AG20443 (cell line): Measurements from ENCODE around the gene MCM10.
"Not testable (repeated sequence)": the region's sequence is repeated elsewhere in the genome, so short reads cannot be mapped to it uniquely, and the experiment has no call there.

Experiments used
- DNase-seq: peaks from one replicate; pipeline ENCODE4 v3.0.0; 2012; ENCODE audit warnings: low spot score, mixed read lengths

Gene MCM10

DNA sequence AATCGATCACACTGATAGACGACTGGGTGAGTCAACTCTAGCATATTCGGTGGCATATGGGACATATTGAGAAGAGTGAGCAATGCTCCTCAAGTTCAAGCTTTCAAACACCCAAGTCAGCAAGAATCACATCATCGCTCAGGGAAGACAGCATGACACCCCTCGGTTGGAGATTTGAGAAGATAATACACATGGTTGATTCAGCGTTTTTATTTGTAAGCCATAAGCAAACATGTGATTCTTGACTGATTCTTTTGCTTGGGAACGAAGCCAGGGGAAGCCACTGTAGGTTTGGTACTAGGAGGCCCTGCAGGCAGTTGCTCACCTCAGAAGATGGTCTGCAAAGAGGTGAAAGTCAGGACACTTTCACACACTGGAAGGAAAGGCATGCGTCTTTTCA is 60.2 kb downstream of the MCM10 start:
- no peak for DNase-seq

DNA sequence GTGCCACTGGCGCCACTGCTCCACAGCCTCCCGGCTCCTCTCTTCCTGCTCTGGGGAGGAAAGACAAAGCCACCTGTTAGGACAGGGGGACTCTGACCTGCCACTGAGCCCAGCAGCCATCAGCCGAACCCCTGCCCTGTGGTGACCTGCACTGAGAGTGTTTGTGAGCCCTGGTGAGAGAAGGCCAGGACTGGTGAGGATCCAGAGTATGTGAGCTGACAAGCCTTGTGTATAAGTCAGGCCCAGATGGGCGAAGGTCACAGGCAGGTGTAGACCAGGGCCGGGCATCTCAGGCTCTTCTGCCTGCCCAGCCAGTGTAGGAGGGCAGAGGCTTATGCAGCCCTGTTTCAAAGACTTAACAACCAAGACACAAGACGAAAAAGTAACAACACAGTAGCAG is 60.8 kb downstream of the MCM10 start:
- no peak for DNase-seq

DNA sequence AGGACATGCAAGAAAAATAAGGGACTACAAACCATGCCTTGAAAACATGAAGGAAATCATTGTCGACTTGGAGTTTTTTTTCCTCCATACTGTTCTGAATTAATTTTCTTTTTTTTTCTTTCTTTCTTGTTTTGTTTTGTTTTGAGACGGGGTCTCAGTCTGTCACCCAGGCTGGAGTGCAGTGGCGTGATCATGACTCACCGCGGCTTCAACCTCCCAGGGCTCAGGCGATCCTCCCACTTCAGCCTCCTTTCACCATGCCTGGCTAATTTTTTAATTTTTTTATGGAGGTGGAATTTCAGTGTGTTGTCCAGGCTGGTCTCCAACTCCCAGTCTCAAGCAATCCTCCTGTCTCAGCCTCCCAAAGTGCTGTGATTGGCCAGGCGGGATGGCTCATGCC is 61.2 kb downstream of the MCM10 start:
- no peak for DNase-seq

DNA sequence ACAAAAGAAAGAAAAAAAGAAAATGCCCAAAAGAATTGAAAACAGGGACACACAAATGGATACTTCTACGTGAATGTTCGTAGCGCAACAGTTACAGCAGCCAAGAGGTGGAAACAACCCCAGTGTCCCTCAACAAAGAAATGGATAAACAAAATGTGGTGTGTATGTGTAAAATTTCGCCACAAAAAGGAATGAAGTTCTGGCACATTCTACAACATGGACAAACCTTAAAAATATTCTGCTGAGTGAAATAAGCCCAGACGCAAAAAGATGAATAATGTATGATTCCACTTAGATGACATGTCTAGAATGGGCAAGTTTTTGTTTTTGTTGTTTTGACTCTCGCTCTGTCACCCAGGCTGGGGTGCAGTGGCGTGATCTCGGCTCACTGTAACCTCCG is 61.9 kb downstream of the MCM10 start:
- DNase-seq: no peak

DNA sequence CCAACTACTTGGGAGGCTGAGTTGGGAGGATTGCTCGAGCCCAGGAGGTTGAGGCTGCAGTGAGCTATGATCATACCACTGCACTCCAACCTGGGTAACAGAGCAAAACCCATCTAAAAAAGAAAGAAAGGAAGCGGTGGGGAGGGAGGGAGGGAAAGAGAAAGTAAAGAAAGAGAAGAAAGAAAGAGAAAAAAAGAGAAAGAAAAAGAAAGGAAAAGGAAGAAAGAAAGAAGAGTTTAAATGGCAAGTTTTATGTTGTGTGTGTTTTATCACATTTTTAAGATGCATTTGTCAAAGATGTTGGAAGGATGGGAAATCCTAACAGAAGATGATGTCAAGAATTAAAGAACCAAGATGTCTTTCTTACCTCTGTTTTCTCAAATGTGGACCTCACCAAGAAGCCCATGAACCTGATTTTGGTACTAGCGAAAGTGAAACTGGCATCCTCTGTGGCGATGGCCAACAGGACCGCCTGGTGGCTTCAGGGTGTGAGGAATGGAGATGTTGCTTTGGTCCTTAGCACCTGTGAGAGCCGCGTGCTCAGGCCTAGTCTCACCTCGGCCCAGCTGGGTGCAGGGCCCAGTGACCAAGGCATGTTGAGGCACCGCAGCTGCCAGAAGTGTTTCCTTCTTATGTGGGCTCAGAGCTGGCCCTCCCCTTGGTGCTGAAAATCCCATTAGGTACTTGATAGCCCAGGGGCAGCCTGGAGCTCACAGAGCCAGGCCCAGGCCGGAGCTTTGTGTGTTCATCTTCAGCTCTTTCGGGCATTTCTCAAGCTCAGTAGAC is 63.0 kb downstream of the MCM10 start:
- no peak for DNase-seq

DNA sequence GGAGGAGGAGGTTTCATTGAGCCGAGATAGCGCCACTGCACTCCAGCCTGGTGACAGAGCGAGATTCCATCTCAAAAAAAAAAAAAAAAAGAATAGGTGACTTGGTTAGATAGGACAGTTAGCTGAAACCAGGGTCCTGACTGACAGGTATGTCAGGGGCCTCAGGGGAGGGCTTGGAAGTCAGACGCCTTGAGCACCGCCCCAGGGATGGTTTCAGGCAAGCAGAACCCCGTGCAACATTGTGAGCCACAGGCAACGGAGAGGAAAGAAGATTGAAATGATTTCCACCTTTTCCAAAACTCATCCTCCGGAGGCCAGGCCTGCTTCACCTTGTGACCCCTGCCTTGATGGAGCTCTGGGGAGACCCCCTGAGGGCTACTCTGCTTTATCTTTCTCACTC is 64.2 kb downstream of the MCM10 start:
- DNase-seq: no peak

DNA sequence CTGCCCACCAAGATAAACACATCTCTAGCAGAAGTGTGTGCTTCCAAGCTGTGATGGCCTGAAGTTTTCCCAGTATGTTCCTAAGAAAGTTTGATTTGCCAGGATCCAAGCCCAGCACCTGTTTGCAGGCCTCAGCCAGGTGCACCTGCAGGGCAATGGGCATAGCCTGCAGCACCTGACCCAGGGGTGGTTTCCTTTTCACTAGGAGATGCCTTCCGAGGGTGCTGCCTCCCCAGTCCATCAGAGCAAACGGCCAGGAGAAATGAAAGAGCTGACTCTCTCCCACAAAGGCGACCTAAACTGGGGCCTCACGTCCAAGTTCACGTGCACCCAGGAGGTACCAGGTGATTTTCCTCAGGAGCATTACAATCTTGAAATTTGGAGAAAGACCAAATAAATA is 65.7 kb downstream of the MCM10 start:
- DNase-seq: no peak

DNA sequence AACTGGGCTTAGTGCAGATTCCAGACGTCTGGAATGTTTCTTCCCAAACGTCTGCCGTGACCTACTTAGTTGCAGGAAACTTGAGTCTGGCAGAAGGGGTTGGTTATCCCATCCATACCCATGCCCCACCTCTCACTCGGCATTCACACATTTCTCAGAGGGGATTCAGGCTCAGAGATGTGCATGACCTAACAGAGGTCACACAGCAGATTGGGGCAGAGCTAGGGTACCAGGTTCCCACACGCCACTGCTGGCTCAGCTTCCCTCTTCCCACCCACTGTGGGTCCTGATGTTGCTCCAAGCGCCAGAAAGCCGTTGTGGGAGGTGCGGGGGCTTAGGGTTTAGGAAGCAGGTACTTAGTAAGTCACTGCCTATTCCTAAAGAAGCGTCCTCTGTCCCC is 69.8 kb downstream of the MCM10 start:
- DNase-seq: no peak

DNA sequence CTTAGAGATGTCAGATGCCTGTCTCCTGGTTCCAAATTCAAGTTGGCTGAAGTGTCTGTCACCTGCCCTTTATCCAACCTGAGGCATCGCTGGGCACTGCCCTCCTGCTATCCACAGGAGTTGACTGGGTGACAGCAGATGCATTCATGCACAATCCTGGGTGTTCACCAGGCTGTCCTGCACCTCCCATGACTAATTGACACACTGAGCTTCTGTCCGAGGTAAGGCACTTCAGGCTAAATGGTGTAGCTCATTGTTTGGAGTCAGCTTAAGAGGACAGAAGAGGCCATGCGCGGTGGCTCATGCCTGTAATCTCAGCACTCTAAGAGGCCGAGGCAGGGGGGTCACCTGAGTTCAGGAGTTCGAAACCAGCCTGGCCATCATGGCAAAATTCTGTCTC is 70.5 kb downstream of the MCM10 start:
- no peak for DNase-seq

DNA sequence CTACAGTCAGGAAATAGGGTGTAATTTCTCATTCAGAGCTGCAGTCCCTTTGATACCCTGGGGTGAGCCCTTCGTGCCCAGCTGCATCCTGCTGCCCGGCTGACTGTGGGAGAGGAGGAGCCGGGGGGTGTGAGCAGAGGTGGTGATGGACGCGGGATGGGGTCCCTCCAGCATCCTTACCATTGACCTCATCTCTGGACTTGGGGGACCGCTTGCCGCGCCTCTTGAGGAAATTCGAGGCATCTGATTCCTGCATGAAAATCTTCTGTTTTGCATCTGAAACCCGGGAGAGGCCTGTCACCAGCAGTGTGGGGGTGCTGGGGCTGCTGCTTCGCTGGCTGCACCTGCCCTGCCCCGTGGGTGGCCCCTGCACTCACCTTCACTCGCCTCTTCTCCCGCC is 72.0 kb downstream of the MCM10 start:
- DNase-seq: no peak

DNA sequence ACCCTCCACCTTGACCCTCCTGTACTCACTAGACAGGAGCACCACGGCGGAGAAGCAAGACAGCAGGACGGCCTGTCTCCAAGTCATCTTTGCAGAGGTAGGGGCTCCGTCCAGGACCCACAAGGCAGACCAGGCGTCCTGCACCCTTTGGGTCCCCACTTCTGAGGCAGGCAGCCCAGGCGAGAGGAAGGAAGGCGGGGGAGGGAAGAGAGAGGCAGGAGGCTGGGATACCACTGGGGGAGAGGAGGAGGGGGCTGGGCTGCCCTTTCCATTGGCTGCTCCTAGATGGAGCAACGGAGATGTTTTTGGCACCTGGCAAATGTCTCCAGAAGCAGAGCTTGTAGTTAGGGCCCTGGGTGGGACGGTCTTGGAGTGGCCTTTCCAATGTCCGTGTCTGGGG is 72.8 kb downstream of the MCM10 start, which contains the start of gene UCMA:
UCMA (minus strand) TSS at position 203 of the 400 bp plus-strand sequence; CDS start at position 87, 116 bp downstream.
- no peak for DNase-seq

DNA sequence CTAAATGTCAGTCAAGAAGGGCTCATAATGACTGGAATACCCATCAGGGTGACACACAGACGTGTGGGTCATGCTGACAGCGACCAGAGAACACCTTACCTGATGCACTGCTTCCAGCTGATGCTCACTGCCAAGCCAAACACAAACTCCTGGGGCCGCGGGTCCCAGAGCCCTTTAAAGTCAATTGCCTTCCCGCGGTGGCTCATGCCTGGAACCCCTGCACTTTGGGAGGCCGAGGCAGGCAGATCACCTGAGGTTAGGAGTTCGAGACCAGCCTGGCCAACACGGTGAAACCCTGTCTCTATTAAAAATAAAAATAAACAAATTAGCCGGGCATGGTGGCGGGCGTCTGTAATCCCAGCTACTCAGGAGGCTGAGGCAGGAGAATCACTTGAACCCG is 73.4 kb downstream of the MCM10 start:
- not testable (repeated sequence) for DNase-seq

DNA sequence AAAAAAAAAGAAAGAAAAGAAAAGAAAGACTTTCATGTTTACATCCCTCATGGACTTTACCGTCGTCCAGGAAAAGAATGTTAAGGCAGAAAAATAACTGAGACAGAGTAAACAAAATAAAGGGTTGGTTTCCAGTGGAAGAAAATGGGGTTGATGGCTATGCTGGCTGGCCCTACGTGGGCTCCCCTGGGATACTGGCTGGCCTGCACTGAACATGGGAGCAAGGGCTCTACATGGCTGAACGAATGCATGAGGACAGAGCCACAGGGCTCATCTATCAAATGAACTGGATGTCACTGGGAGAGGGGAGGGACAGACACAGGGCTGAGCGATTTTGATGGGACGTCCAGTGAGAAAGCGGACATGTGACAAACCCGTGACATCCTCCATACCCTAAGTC is 75.3 kb downstream of the MCM10 start:
- no peak for DNase-seq

DNA sequence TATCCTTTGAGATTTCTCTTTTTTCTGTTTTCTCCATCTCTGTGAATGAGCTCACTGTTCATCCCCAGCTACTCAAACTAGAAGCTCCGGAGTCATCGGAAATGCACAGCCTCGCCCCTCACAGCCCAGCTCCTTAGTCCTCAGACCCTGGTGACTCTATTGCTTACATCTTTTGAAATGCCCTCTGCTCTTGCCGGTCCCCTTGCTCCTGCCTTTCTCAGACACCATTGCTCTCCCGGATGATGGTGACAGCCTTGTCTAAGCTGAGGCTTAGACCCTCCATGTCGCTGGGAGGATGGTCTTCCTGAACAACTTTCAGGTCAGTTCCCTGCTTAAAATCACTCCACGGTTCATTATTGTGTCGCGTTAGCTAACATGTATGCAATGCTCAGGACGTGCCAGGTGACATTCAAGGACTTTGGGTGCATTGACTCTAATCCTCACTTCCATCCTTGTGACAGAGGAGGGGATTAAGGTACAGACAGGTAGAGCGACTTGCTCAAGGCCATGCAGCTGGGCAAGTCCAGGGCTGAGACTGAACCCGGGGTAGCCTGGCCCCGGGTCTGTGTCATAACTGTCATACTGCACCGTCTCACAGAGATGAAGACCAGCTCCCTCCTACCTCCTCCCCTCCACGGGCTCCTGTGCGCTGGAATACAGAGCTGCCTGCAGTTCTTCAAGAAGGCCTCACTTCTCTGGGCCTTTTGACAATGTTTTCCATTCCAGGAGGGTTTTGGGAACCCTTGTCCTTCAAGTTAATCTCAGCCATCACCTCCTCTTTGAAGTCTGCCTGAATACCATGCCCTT is 77.1 kb downstream of the MCM10 start:
- DNase-seq: no peak

DNA sequence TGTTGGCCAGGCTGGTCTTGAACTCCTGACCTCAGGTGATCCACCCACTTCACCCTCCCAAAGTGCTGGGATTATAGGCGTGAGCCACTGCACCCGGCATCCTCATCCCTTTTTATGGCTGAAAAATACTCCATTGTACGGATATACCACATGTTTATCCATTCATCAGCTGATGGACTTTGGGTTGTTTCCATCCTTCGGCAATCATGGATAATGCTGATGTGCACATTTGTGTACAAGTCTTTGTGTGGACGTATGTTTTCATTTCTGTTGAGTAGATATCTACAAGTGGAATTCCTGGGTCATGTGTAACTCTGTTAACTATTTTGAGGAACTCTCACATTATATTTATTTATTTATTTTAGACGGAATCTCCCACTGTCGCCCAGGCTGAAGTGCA is 78.6 kb downstream of the MCM10 start:
- DNase-seq: no peak

DNA sequence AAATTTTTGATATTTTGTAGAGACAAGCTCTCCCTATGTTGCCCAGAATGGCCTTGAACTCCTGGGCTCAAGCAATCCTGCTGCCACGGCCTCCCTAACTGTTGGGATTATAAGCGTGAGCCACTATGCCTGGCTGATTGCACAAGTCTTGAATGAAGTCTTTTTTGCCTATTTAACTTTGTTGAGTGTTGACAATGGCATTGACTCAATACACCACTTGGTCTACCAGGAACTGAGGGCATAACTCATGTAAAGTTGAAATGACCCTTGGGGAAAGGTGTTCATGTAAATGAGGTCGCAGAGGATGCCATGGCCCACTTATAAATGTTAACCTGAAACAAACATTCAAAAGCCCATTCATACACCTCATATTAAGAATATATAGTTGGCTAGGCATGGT is 80.3 kb downstream of the MCM10 start:
- no peak for DNase-seq

DNA sequence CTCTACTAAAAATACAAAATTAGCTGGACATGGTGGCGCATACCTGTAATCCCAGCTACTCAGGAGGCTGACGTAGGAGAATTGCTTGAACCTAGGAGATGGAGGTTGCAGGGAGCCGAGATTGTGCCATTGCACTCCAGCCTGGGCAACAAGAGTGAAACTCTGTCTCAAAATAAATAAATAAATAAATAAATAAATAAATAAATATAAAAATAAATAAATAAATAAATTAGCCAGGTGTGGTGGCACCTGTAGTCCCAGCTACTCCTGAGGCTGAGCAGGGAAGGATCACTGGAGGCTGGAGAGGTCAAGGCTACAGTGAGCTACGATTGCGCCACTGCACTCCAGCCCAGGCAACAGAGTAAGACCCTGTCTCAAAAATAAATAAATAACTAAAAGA is 80.9 kb downstream of the MCM10 start:
- DNase-seq: not testable (repeated sequence)

DNA sequence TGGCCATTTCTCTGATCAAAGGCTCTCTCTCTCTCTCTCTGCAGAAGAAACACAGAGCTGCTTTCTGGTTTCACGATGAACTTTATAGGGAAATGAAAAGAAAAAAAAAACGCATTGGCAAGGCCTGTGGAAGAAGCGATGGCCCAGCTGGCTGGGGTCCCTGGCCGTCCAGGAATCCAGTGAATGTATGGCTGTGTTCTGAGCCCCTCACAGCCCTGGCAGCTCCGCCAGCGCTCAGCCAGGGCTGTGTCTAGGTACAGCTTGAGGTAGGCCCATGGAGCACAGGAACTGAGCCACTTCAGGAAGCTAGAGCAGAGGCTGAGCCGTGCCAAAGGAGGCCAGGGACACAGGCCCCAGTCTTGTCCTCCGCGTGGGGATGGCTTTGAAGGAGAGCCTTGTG is 85.9 kb downstream of the MCM10 start:
- DNase-seq: no peak

DNA sequence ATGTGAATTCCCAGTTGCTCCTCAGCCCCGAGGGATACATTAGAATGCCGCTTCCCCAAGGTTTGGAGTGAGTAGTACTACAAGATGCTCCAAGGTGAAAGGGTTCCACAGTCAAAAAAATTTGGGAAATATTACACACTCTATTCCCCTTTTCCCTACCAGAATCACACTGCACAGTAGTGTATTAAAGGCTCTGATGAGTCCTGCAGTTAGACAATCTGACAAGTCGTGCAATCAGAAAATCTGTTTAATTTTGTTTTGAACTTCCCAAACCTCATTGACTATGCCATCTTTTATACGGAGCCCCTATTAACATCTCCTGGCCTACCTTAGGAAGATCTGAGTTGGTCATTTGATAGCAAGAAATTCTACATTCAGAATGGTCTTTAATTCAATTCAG is 86.4 kb downstream of the MCM10 start:
- DNase-seq: no peak

DNA sequence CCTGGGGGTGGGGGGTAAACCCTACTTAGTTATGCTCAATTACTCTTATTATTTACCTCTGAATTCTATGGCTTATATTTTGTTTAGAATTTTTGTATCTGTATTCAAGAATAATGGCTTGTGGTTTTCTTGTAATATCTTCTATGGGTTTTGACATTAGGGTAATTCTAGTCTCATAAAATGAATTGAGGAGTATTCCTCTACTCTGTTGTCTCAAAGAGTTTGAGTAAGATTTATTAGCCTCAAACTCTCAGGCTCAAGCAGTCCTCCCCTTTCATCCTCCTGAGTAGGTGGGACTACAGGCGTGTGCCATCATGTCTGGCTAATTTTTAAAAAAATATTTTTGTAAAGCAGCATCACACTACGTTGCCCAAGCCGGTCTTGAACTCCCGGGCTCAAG is 92.4 kb downstream of the MCM10 start:
- DNase-seq: no peak

DNA sequence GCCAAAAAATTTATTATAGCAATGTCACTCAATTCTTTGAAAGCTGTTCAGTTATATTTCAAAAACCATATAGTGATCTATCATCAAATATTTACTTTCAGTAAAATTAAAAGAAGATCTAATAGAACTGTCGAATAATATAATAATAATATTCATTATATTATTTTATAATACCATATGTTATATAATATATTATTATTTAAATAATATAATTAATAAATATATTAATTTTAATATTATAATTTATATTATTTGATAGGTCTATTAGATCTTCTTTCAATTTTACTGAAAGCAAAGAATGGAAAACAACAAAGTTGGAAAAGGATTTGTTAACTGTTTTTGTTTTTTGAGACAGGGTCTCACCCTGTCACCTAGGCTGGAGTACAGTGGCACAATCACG is 95.3 kb downstream of the MCM10 start:
- no peak for DNase-seq

DNA sequence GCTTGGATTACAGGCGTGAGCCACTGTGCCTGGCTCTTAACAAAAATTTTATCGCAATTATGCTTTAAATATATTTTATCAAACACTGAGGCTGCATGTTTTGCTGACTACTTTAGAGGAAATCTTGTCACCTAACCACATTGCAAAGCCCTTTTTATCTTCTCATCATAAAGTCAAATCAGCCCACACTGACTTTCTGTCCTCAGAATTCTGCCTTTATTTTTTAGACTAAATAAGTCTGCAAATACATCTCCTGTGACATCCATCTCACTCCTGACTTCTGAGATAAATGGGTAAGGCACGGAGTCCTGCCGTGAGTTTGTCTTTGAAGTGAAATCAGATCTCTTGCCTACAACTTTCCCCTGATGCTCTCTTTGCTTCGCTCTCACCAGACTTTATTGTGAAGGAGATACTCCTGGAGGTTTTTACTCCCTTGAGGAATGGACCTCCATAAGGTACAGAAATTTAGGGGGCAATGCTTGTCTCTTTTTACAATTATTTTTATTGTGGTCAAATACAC is 96.3 kb downstream of the MCM10 start:
- no peak for DNase-seq
